MV-4-11 (cell line): ENCODE measurements around the gene RBM6.
A peak's percentile ranks its signal among the peaks of the same experiment; 100 is the strongest.
"Not testable (repeated sequence)": the region's sequence is repeated elsewhere in the genome, so short reads cannot be mapped to it uniquely, and the experiment has no call there.

Source experiments
- DNase-seq: peaks from one replicate; lab custom pipeline; 2025; lab: John Stamatoyannopoulos, UW

The RBM6 gene

GRCh38 chr3:49976942-49977341, 37.0 kb downstream of the RBM6 start:
- DNase-seq: no peak

GRCh38 chr3:49984394-49984793, 44.4 kb downstream of the RBM6 start:
- DNase-seq: no peak

- DNase-seq: no peak
These were observed 52.4 kb downstream of the RBM6 start for GRCh38 chr3:49992326-49992725.

- no peak for DNase-seq
These were observed 54.5 kb downstream of the RBM6 start for GRCh38 chr3:49994476-49994875.

- no peak for DNase-seq
These were observed 56.1 kb downstream of the RBM6 start for GRCh38 chr3:49996016-49996415.

- no peak for DNase-seq
These were observed 57.9 kb downstream of the RBM6 start for GRCh38 chr3:49997862-49998261.

GRCh38 chr3:49998326-49998725, 58.4 kb downstream of the RBM6 start:
- no peak for DNase-seq

GRCh38 chr3:50001511-50001910, 61.6 kb downstream of the RBM6 start:
- no peak for DNase-seq

GRCh38 chr3:50003216-50003615, 63.3 kb downstream of the RBM6 start:
- DNase-seq: no peak

GRCh38 chr3:50003824-50004223, 63.9 kb downstream of the RBM6 start:
- DNase-seq: no peak

- DNase-seq: no peak
These were observed 69.0 kb downstream of the RBM6 start for GRCh38 chr3:50008931-50009330.

GRCh38 chr3:50010959-50011358, 71.0 kb downstream of the RBM6 start:
- no peak for DNase-seq

GRCh38 chr3:50015918-50016317, 76.0 kb downstream of the RBM6 start:
- DNase-seq: no peak

- no peak for DNase-seq
These were observed 88.4 kb downstream of the RBM6 start for GRCh38 chr3:50028346-50028745.

- DNase-seq: not testable (repeated sequence)
These were observed 91.3 kb downstream of the RBM6 start for GRCh38 chr3:50031201-50031600.

- no peak for DNase-seq
These were observed 105.0 kb downstream of the RBM6 start for GRCh38 chr3:50044976-50045375.

- no peak for DNase-seq
These were observed 107.5 kb downstream of the RBM6 start for GRCh38 chr3:50047426-50047825.

- DNase-seq: no peak
These were observed 110.4 kb downstream of the RBM6 start for GRCh38 chr3:50050361-50050760.

GRCh38 chr3:50057756-50058155, 117.8 kb downstream of the RBM6 start:
- no peak for DNase-seq

- DNase-seq: no peak
These were observed 128.2 kb downstream of the RBM6 start for GRCh38 chr3:50068134-50068533.

- no peak for DNase-seq
These were observed 138.1 kb downstream of the RBM6 start for GRCh38 chr3:50078091-50078490.

- peak; percentile 9 for DNase-seq
These were observed 138.7 kb downstream of the RBM6 start for GRCh38 chr3:50078622-50079021.

- DNase-seq: not testable (repeated sequence)
These were observed 145.0 kb downstream of the RBM6 start for GRCh38 chr3:50084951-50085350.

GRCh38 chr3:50088725-50089608, 149.0 kb downstream of the RBM6 start, which contains the start of gene RBM5:
TSS of gene RBM5 (plus strand) at chr3:50088919. CDS start at chr3:50090435, 1,516 bp downstream.
- DNase-seq: peak; percentile 91
